CD4-positive, alpha-beta T cell (primary cell): ENCODE results near the gene E2F6. TPM values are rescaled to one million over a fixed set of nuclear protein-coding genes. Genes with fewer than 3 reads are reported as not detected.

ENCODE experiments used
- ATAC-seq: fragments of 200-7000 bp; cut with Tn5 transposase; one replicate; pipeline ENCODE4 v1.10.0; 2022; ENCODE audit warnings: mild to moderate bottlenecking; ENCODE audit not compliant: poor library complexity
- CTCF ChIA-PET: fragments of 350-600 bp; sonication (Branson Sonifier 250); formaldehyde crosslinking; loops from one replicate; lab custom pipeline; 2021; ENCODE audit warnings: antibody characterized with exemption, inconsistent platforms; lab: Charles Lee
- POLR2A ChIA-PET: fragments of 350-600 bp; sonication (Branson Sonifier 250); formaldehyde crosslinking; loops from one replicate; lab custom pipeline; 2021; ENCODE audit warnings: antibody characterized with exemption, inconsistent platforms; lab: Charles Lee
- DNase-seq, 14 experiments: peaks; one replicate each; pipeline ENCODE4 v3.0.0-alpha.2; 2013 to 2020; ENCODE audit warnings: mixed read lengths in 2 of 14
- H3K27ac ChIP-seq, 2 donors: one replicate each; pipeline versions ENCODE4 v1.5.1 to v1.7.0; 2013; ENCODE audit warnings: low read length in 2 of 2, low read depth in 1 of 2, mild to moderate bottlenecking in 1 of 2
- H3K27me3 ChIP-seq, 2 experiments: 1 replicate in 1 of 2; 2 replicates in 1 of 2; pipeline versions ENCODE4 v1.6.1 to v1.7.0; 2013; ENCODE audit warnings: low read length in 2 of 2, control low read depth in 1 of 2, mild to moderate bottlenecking in 1 of 2, moderate library complexity in 1 of 2; ENCODE audit not compliant: insufficient read depth in 2 of 2, control insufficient read depth in 1 of 2
- H3K36me3 ChIP-seq: one replicate; pipeline ENCODE4 v1.6.1; 2013; ENCODE audit warnings: low read length, control low read depth; ENCODE audit not compliant: insufficient read depth
- H3K4me1 ChIP-seq: one replicate; pipeline ENCODE4 v1.6.1; 2013; ENCODE audit warnings: low read length, control low read depth; ENCODE audit not compliant: insufficient read depth
- H3K4me3 ChIP-seq: one replicate; pipeline ENCODE4 v1.5.1; 2013; ENCODE audit warnings: mild to moderate bottlenecking, low read length, moderate library complexity
- H3K9me3 ChIP-seq, 2 experiments: 1 replicate in 1 of 2; 2 replicates in 1 of 2; pipeline versions ENCODE4 v1.6.1 to v1.7.0; 2013; ENCODE audit warnings: low read length in 2 of 2, mild to moderate bottlenecking in 2 of 2, control low read depth in 1 of 2, moderate library complexity in 1 of 2; ENCODE audit not compliant: control insufficient read depth in 1 of 2, insufficient read depth in 1 of 2
- H3K27ac Mint-ChIP-seq: one replicate; pipeline ENCODE4 v1.8.0; 2020; ENCODE audit warnings: mixed read lengths
- H3K27me3 Mint-ChIP-seq: one replicate; pipeline ENCODE4 v1.8.0; 2021; ENCODE audit warnings: mixed read lengths
- H3K36me3 Mint-ChIP-seq: one replicate; pipeline ENCODE4 v1.8.0; 2021; ENCODE audit warnings: low read depth, mixed read lengths
- H3K4me1 Mint-ChIP-seq: one replicate; pipeline ENCODE4 v1.8.0; 2021; ENCODE audit warnings: low read depth, mixed read lengths
- H3K4me3 Mint-ChIP-seq: one replicate; pipeline ENCODE4 v1.8.0; 2020; ENCODE audit warnings: mild to moderate bottlenecking, mixed read lengths
- H3K9me3 Mint-ChIP-seq: one replicate; pipeline ENCODE4 v1.8.0; 2020; ENCODE audit warnings: mixed read lengths
- CTCF ChIP-seq: fragments of 200-600 bp; IDR thresholded peaks from one replicate; pipeline ENCODE4 v1.8.0; 2022; ENCODE audit warnings: antibody characterized with exemption, mild to moderate bottlenecking
- intact Hi-C, 2 experiments: fragments of 100-400 bp; cut with DNase I in 1 of 2; cut with micrococcal nuclease in 1 of 2; formaldehyde crosslinking; loops; one replicate each; pipeline versions ENCODE4 v1.15.1 to v1.9.0; 2023 to 2025; cut with DNase I, micrococcal nuclease
- total RNA-seq, 174 experiments: library from RNA in 2 of 174; stranded (reverse) in 2 of 174; gene quantifications; one replicate each; pipeline ENCODE4 v1.2.3 and lab custom pipeline; 2021 to 2026

Gene E2F6
- total RNA-seq, 2 experiments from 2014 or later, result 3.5 to 4.2 TPM

- POLR2A ChIA-PET, result no interaction called here
- no peaks in the 10 kb centered on the region for H3K36me3 Mint-ChIP-seq
- no peaks in the 10 kb centered on the region for H3K36me3 ChIP-seq
- H3K27ac ChIP-seq, result no peak overlapping the region
- no peak overlapping the region for H3K4me3 Mint-ChIP-seq
- no peaks in the 10 kb centered on the region for H3K4me1 Mint-ChIP-seq
- CTCF ChIA-PET, result no interaction called here
- intact Hi-C loops, result no loop called here
- DNase-seq, result no peak
- H3K4me1 ChIP-seq, result no peaks in the 10 kb centered on the region
- no peak overlapping the region for H3K4me3 ChIP-seq
- no peak for TF ChIP-seq CTCF
- H3K27me3 Mint-ChIP-seq, result peaks cover 13% of the 10 kb centered on the region
- H3K27ac Mint-ChIP-seq, result no peak overlapping the region
- peaks cover 0 to 2% of the 10 kb centered on the region in 2 experiments for H3K27me3 ChIP-seq
- no peak for ATAC-seq
- no peaks in the 10 kb centered on the region for H3K9me3 Mint-ChIP-seq
- no peaks in the 10 kb centered on the region for H3K9me3 ChIP-seq
These were observed 61.4 kb downstream of the E2F6 start for GRCh38 chr2:11404376-11405073.

GRCh38 chr2:11402436-11402835 lies 63.5 kb downstream of the E2F6 start:
- H3K4me1 ChIP-seq, result no peaks in the 10 kb centered on the region
- intact Hi-C loops, result no loop called here
- peaks cover 0 to 2% of the 10 kb centered on the region in 2 experiments for H3K27me3 ChIP-seq
- H3K4me3 ChIP-seq, result no peak overlapping the region
- H3K36me3 ChIP-seq, result no peaks in the 10 kb centered on the region
- Mint-ChIP-seq H3K36me3 (no peaks in the 10 kb centered on the region), H3K27me3 (peaks cover 5% of the 10 kb centered on the region), H3K27ac (no peak overlapping the region), H3K4me3 (no peak overlapping the region), H3K4me1 (no peaks in the 10 kb centered on the region), H3K9me3 (no peaks in the 10 kb centered on the region)
- no peak for TF ChIP-seq CTCF
- CTCF ChIA-PET, result no interaction called here
- DNase-seq (no peak), ATAC-seq (no peak)
- POLR2A ChIA-PET, result no interaction called here
- no peak overlapping the region for H3K27ac ChIP-seq
- H3K9me3 ChIP-seq, result no peaks in the 10 kb centered on the region

GRCh38 chr2:11399438-11399762 lies 66.6 kb downstream of the E2F6 start:
- intact Hi-C loops, result no loop called here
- POLR2A ChIA-PET, result no interaction called here
- TF ChIP-seq CTCF, result no peak
- no peak overlapping the region for H3K4me3 ChIP-seq
- H3K27me3 ChIP-seq, result peaks cover 0 to 2% of the 10 kb centered on the region in 2 experiments
- CTCF ChIA-PET, result no interaction called here
- H3K9me3 ChIP-seq, result no peaks in the 10 kb centered on the region
- Mint-ChIP-seq H3K4me3 (no peak overlapping the region), H3K9me3 (no peaks in the 10 kb centered on the region), H3K36me3 (no peaks in the 10 kb centered on the region), H3K27ac (no peak overlapping the region), H3K4me1 (no peaks in the 10 kb centered on the region), H3K27me3 (peaks cover 5% of the 10 kb centered on the region)
- DNase-seq, result no peak
- no peaks in the 10 kb centered on the region for H3K4me1 ChIP-seq
- H3K27ac ChIP-seq, result no peak overlapping the region
- no peak for ATAC-seq
- no peaks in the 10 kb centered on the region for H3K36me3 ChIP-seq
